ENCODE measurements around the gene ZBTB20.

ZBTB20 gene

DNA sequence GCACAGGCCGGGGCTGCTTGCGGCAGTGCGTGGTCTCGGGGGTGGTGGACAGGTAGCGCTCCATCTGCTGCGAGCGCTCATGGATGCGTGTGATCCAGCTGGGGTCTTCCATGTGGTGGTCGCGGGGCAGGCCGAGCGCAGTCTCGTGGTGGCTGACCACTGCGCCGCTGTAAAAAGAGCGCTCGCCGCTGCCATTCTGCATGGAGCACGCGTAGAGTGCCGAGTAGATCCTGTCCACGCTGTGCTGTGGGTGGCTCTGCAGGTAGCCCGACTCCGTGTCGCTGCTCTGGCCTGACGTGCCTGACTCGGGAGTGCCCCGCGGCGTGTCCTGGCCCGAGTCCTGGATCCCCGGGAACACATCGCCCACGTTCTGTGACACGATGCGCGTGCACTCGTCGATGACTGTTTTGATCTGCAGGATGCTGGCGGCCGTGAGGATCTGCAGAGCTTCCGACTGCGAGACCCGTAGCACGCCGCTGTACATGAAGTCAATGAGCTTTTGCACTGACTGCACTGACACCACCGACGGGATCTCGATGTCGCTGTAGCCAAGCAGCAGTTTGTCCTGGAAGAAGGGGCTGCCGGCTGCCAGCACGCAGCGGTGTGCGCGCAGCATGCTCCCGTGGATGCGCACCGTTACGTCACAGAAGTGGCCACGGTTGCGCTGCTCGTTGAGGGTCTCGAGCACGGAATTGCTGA is 795.8 kb downstream of the ZBTB20 start:
- DNase-seq: no peak

DNA sequence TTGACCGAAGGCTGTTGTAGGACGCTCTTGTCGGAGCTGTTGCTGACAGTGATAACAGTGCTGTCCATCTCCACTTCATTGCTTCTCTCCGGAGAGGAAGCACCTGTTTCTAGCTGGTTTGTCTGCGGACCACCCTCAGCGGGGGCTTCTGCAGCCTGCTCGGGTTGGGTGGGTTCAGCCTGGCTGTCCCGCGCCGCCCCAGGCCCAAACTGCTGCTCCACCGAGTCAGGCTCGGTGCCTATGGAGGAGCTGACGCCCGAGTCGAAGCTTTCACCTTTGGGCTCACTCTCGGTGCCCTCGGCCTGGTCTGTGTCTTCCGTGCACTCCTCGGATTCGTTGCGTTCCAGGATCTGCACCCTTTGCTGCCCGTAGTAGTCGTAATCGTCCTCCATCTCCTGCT is 796.4 kb downstream of the ZBTB20 start:
- no peak for DNase-seq

GRCh38 chr3:114350271-114350670 is 796.8 kb downstream of the ZBTB20 start:
- no peak for DNase-seq

DNA sequence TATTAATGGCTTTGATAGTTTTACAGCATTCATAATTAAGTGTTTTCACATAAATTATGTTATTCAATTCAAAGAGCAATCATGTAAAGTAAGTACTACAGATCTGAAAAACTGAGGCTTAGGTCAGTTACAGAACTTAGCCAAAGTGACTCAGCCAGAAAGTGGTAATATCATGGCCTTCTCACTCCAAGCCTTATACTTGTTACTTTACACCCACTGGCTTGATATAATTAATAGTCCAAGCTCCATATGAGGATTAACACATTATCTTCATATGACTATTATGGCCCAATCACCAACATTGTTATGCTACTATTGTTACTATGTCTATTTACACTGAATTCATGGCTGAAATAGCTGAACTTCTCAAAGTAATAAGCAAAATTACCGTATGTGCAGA is 802.6 kb downstream of the ZBTB20 start:
- DNase-seq: no peak

DNA sequence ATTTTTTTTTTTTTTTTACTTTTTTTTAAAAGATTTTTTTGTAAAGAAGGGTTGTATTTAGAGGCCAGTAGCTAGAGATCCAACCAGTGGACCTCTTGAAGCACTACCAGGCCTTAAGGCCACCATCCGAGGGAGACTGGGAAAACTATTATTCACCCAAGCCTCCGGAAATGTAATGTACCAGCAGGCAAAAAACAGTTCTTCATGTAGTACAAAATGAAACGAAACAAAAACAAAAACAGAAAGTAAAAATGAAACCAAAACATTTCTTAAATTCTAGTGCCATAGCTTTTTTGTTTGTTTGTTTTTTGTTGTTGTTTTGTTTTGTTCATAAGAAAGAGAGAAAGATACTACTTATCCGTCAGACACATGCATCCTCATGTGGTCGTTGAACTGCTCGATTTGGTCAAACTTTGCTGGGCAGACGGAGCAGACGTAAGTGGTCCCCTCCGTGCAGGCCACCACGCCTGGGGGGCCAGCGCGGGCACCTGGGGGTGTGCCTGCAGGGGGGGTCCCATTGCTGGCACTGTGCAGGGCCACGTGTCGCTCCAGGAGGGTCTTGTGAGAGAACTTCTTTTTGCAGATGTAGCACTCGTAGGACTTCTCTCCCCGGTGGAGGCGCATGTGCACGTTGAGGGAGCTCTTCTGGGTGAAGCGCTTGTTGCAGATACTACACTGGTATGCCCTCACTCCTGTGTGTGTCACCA is 808.3 kb downstream of the ZBTB20 start:
- DNase-seq: no peak

DNA sequence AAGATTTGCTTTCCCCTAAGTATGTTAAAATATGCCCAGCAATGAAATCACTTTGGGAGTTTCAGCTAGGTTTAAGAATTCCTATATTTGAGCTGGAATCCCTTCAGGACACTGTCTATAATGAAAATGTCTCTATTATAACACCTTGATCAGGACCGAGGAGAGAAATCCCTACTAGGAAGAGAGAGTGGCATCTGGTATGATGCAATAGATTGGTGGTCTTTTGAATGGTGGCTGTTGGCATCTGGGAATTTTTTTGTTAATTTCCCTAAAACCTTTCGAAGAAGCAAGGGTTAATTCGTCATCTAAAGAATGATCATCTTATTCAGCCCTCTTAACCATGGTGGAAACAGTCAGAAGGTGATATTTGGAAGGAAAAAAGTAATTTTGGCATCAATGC is 810.2 kb downstream of the ZBTB20 start:
- no peak for DNase-seq

GRCh38 chr3:114336122-114336697 is 810.9 kb downstream of the ZBTB20 start:
- peak in 1 of 3 experiments; percentile 14 for DNase-seq

DNA sequence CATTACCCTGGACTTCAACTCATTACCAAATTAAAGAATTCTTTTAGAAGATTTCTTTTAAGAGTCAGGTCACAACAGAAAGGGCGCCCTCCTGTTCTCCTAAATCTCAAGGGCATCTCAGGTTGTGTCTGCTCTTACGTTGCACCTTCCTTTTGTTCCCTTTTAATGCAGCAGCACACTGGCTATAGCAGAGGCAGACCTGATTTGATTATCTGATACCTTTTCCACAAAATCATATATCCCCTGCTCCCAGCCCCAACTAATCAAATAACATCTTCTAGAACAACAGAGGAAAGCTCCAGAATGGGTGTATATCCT is 813.2 kb downstream of the ZBTB20 start:
- no peak for DNase-seq

DNA sequence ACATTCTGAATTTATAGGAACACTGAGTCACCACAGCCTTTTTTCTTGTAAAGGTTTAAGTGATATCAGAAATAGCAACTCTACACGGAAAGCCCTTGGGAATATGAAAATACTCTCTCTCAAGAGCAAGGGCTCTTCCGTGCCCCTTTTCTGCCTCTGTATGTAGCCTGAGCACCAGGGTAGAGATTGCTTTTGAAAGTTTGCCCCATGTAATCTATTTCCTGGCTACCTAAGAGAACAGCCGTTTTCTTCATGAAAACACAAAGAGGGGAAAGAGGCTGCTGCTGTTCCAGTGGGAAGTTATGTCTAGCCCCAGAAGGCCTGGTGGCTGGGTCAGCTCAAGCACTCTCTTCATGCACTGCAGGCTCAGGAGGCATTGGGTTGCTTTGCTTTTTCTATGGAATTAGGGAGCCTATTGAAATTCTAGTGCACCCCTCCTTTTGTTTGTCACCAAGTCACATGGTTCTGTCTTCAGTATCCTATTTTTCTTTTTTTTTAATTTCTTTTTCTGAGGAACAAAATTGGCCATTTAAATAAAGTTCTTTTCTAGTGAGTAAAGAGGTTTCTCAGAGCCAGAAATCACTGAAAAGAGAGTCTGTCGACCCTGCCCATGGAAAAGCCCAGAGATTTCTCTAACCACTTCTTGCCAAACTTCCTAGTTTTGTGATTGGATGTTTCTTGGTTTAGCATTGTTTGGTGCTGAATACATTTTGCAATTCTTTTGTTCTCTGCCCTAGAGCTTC is 813.7 kb downstream of the ZBTB20 start:
- peak in 1 of 3 experiments; percentile 49 for DNase-seq

GRCh38 chr3:114332342-114333179 is 814.5 kb downstream of the ZBTB20 start:
- peak in 1 of 3 experiments; percentile 53 for DNase-seq

- no peak for DNase-seq
Observed at GRCh38 chr3:114331710-114332109, 815.4 kb downstream of the ZBTB20 start.

- no peak for DNase-seq
Observed at GRCh38 chr3:114331007-114331406, 816.1 kb downstream of the ZBTB20 start.

GRCh38 chr3:114329823-114330222 is 817.3 kb downstream of the ZBTB20 start:
- DNase-seq: no peak

GRCh38 chr3:114328345-114328744 is 818.7 kb downstream of the ZBTB20 start:
- no peak for DNase-seq

DNA sequence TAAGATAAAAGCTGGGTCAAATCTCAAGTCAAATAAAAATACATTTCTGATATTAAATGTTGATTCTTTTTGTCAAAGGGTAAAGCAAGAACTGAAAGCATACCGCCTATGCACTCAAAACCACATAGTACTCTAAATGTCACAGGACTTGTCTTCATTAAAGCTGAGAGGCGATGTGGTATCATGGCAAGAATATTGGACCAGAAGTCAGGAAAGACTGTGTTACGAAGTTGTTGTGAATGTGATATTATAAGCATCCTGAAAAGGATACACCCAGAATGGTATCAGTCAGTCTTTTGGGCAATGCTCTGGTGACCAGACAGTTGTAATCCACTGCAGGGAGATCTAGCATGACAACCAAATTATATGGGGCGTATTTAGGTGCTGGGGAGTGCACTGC is 819.4 kb downstream of the ZBTB20 start:
- DNase-seq: no peak

DNA sequence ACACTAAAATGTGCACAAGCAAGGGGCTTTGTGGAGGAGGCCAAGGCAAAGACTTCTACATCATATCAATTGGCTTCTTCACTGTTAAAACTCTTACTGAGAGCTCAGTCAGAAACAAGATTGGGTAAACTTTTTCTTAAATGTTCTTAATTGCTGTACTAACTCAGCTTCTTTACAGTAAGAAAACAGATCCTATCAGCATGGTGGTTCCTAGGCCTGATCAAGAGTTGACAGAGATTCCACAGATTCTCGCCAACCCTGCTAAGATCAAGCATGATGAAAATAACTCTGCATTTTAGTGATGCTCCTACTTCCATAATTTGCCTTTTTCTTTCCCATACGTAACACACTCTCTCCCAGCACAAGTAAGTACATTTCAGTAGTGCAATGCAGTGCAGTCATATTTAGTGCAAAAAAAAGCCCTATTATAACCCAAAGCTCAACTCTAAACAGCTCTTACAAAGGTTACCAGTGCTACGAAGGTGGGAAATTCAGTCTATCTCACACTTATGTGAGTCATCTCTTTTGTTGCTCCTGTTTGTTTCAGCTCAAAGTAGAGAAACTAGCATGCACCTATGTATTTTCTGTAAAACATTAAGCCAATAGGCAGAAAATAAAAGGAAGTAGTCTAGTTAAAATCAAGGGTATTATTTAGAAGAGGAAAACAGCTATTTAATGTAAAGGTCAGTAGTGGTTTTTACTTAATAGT is 823.4 kb downstream of the ZBTB20 start:
- DNase-seq: no peak

- no peak for DNase-seq
Observed at GRCh38 chr3:114320246-114320645, 826.8 kb downstream of the ZBTB20 start.

GRCh38 chr3:114319453-114319852 is 827.6 kb downstream of the ZBTB20 start:
- peak; percentile 15 to 64 (median 40) for DNase-seq

DNA sequence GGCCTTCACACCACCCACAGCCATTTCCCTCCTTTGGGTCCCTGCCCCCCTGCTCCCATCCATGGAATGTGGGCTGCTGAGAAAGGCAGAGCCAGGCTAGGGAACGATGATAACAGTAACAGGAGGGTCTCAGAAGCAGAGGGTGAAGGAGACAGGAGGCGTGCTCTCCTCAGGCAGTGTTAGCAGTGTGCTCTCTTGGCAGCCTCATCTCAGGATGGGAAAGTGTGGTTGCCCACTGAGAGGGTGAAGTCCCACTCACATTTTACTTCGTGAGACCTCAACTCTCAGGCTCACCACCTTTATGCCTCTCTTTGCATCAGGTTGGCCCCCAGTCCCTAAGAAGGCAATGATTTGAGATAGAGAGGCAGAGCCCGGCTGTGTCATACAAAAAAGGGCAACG is 828.8 kb downstream of the ZBTB20 start:
- DNase-seq: no peak

DNA sequence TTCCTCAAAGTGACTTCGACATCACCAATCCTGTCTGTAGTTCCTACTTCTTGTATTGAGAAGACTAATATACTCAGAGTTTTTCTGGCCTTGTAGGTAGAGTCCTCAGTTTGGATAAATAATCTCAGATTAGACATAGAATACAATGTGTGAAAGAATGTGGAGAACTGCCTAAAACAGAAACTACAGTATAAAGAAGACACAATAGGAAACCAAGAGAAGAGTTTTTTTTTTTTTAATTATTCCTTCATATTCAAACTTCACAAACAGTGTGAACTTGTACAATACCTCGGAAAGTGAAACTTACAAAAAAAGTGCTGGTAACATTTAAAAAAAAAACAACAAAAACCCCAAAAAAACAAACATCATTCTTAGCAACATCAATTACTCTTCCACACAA is 832.8 kb downstream of the ZBTB20 start:
- no peak for DNase-seq

GRCh38 chr3:114313426-114313825 is 833.7 kb downstream of the ZBTB20 start:
- no peak for DNase-seq

DNA sequence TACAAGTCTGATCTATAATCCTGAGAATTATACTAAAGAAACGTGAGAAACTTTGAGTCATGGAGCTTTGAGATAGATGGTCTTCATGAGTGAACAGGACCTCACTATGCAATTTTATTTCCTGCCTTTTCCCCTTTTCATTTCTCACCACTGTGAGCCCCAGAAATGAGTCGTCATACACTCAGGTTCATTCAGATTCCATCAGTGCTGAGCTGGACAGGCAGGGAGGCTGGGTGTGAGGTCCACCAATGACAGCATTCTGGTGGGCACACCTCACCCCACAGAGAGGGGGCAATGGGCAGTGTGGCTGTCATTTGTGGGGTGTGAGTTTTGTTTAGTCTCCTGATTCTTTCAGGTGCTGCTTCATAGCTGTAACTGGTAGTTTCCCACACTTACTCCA is 836.4 kb downstream of the ZBTB20 start:
- DNase-seq: no peak
